HUDEP-2 (cell line): Measurements from ENCODE around the gene BCAR3.

ENCODE experiments used
- DNase-seq, 76 experiments: peaks; one replicate each; lab custom pipeline; 2025; ENCODE audit not compliant: unreplicated experiment in 76 of 76; lab: John Stamatoyannopoulos, UW

BCAR3 gene

DNA sequence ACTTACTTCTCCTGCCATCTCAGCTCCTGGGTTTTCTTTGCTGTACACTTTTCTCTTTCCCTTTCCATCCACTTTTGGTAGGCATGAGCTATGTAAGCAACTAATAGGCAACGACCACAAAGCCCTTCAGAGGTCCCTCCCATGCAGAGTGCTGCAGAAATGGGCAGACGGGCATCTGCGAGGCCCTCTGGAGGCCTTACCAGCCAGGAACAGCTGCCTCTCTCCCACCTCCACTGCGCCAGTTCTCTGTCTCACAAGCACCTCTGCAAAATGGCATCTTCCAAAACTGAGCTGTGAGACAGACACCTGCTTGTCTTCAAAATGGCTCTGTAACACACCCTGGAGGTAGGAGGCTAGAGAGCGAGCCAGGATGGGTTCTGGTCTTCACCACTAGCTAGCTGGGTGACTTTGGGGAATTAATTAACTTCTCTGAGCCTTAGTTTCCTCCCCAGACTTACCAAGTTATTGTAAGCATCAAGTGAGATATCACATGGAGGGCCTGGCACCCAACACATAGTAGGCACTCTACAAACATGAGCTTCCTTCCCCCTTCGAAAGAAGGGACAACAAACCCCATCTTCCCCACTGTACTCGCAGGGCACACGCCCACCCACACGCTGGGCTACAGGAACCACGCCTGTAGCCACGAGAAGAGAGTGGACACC lies 62.0 kb downstream of the BCAR3 start:
- DNase-seq = peak in 19 of 76 experiments; percentile 3 to 42 (median 12)

DNA sequence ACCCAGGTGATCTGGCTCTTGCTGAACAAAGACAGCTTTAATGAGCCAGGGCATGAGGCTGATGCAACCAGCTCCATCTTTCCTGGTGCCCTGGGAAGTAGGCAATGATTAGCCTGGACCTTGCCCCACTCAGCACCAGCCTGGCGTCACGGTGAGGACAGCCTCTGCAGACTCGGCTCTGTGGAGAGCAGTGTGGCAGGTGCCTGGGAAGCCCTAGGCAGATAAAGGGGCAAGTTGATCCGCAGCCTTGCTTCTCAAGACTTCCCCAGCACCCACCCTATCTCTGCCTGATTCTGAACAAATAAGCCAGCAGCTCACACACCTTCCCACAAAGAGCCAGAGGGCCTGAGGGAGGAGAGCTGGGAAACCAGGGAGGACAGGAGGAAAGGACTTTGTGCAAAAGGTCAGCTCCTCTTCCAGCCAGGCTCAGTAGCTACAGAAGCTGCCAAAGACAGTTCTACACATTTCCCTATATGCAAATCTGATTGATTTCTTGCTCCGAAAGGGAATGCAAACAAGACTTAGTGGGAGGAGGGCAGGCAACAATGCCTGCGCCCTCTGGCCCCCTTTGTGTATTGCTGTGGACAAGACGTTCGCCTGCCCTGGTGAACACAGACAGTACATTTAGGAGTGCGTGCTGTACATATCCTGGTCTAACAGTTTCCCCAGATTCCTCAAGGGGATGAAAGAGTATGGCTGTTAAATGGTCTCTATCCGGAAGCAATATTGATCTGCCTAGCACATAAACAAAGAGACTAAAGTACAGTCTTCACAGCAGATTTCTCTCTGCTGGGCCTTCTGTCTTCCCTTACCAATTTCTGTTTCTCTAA lies 63.8 kb downstream of the BCAR3 start:
- DNase-seq = no peak

DNA sequence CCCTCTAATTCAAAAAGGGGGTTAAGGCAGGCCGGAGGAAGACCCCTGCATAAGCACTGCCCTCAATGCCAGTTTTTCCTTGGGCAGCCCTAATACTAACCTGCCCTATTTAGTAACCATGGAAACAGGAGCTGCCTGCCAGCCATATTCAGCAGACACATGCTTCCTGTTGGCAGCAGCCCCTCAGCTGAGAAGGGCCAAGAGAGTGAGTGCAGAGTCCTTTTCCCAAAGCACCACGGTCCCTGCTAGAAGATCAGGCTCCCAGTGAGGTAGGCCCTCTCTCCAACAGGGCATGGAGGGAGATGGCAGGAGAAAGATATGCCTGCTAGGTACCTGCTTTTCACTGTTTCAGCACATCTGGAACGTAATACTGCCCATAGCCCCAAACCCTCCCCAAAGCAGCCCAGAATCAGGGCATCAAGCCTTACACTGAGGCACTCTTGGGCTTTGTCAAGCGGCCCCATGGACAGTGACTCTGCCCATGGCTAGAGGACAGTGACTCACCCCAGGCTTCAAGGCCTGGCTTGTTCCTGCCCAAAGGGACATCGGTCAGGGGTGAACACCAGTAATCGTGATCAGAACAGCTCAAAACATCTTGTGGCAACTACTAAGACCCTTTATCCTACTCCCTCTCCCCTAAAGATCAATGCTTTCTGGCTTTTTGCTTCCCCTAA lies 64.5 kb downstream of the BCAR3 start:
- no peak for DNase-seq

DNA sequence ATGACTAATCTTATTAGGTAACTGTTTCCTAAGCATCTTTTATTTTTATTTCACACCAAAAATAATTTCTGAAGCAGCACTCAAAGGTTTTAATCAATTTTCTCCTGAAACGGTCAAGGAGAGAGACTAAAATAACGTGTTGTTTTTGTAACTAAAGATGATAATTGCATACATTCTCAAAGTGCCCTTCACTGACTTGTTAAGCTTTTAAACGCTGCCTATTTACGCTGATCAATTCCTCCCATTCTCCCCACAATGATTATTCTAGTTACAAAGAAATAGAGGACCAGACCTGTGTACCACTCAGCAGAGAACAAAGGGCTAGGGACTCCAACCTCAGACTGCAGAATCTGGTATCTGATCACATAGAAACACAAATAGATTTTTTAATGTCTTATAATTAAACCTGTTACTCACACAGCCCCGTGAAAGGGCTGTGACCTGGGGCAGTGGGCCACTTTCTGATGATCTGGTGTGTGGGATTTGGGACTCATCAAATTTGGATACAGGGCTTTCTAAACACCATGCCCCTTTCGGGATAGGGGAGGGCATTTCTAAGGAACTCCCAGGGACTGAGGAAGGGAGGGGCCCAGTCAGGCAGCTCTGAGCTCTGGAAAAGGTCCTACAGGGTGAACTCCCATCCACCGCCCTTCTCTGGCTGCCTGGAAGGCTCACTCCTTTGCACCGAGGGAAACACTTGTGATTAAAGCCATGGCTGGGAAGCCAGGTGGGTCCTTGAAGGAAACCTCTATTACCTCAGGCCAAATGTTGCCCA lies 65.2 kb downstream of the BCAR3 start:
- DNase-seq = no peak

DNA sequence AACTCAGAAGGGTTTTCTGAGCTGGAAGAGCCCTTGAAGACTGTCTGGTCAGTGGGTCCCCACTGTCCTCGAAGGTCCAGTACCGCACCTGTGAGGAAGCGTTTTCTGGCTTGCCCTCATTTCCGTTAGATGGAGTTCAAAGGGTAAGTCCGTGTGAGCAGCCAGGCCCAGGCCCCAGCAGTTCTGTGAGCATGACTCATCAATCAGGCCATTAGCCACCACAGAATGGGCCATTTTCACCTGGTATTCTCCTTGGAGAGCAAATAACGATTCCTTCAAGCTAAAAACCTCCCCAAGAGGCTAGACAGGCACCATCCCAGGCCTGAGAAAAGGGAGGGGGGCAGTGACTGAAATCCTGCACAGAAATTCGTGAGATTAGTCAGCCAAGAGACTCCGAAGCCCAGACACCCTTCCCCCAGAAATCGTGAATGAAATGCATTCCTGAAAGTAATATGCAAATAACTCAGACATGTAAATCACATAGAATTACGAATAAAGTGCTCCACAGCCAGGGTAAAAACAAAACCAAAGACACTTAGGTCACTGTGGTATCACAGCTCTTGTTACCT lies 66.0 kb downstream of the BCAR3 start:
- DNase-seq = no peak

DNA sequence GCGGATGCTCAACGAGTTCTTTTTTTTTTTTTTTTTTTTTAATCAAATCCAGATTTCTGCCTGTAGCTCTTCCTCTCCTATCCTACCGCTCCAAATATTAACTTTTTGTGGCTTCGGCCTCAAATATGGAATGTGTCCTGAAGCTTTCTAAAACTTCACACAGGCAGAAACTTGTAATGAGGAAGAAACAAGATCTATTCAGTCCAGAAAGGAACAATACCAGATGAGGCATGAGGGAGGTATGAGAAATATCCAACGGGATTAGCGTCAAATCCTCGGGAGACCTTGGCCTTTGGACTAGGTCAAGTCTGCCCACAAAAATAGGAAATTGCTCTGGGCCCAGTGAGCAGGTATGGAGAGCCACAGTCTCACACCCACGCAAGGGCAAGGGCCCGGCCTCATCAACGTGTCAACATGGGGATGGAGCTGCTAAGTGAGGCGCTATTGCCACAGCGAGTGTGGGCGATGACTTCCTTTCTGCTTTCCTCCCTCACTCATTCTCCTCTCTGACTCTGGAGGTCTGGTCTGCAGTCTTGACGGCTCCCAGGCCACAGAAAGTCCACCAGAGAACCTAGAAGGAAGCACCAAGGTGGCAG lies 66.6 kb downstream of the BCAR3 start:
- no peak for DNase-seq

DNA sequence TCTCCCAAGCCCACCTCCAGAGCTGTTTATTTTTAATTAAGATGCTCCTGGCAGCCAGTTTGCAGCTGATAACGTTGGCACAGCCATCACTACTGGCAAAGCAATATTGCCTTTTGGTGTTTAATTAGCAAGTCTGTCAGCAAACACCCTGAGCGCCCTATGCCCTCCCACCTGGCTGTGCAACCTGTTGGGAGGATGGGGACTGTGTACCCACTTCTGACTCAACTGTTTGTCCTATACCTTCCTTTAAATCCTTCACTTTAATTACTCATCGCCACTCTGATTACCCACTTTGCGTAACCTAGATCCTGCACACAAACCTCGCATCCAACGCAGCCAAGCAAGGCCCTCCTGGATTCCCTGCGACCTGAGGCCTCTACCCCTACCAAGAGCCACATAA lies 67.1 kb downstream of the BCAR3 start:
- DNase-seq = no peak

DNA sequence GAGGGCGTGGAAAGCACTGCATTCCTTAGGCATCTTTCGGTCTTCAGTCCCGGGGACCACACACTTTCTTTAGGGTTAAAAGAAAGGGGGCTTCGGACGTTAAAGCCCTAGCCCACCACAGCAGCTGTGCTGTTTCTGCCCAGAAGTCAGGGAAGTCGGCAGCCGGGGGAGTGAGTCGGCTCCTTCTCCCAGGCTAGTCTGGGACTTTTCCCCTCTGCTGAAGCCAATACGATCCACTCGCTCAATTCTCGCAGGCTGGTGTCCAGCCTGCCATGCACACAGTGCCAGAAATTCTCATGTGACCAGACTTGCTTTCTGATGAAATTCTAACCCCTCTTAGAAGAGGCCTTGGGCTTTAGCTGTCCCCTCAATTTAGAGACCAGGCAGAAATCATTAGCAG lies 67.7 kb downstream of the BCAR3 start:
- no peak for DNase-seq

DNA sequence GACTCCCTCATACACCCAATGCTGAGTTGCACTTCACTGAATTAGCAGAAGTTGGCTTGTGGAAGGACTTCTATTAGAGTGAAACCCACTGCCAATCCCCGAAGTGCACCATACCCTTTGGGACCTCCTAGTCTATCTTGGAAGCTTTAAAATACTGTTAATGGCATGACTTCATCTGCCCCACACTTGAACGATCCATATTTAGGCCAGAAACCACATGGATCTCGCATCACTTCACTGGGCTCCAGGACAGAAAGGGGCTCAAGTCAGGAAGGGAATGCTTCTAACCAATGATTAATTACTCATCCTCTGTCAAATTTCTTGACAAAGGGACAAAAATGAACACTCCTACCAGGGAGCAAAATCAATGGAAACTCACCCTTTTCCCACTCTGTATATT lies 69.1 kb downstream of the BCAR3 start:
- DNase-seq = no peak

DNA sequence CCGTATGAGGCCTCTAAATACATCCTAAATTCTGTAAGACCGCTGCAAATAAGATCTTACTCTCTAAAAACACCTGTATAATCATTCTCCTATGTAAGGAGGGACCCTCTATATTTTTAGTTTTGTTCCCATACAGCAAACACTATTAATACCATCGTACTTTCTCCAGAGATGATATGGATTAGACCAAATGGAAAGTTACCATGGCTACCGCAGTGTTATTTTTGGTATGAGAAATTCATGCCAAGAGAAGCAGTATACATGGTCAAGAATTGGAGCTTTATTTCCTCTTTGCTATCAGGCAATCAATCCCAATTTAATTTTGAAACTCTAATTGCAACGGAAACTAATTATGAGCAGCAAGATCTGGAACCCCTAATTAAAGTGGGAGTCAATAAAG lies 70.0 kb downstream of the BCAR3 start:
- DNase-seq = no peak

DNA sequence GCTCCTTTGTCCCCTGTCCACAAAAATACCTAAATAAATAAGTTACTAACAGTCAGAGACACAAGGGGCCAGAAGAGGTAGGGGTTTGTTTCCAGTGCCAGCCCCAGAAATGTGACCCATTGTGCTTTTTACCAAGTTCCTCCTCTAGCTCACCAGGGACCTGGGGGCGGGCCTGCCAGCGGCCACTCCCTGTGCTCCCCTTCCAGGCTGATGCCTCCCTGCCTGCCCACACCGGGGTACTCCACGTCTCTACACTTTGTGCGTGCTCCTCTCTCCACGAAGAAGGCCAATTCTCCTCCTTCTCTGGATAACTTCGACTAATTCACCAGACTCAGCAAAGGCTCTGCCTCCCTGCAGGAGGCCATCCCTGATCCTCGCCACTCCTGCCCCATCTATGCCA lies 72.1 kb downstream of the BCAR3 start:
- DNase-seq = no peak

DNA sequence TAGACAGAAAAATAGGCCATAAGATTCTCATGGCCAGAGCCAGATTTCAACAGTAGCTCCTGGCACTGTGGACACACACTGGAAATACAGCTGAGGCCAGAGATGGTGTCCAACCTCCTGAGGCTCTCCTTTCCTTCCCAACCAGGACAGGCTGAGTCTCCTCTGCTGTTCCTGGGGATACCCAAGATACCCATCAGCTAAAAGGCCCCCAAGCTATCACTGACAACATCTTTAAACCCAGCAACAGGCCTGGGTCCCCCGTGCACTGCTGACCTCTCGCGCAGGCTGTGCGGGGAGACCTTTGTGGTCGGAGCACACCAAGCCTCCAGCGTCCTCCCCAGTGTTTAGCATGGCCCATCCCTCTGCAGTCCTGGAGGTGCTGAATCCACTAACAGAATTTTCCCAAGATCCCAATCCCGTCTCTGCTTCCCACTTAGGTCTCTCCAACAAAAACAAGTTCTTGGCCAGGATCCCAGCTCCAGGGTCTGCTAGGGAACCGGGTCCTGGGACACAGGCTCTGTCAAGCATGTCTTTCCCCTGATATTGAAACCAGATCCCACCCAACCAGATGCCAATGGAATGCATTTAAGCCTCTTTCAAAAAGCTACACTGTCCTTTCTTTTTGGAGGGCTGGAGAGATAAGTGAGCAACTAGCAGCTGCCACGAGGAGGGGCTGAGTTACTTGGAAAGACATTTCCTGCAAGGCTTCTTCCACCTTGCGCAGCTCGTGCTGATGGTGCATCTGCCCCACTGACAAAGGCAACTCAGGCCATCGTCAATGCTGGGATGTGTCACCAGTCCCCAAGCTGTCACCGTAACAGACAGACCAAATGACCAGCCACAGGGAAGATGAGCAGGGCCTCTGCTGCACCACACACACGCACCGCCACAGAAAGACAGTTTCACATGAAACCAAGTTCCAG lies 73.2 kb downstream of the BCAR3 start:
- no peak for DNase-seq

DNA sequence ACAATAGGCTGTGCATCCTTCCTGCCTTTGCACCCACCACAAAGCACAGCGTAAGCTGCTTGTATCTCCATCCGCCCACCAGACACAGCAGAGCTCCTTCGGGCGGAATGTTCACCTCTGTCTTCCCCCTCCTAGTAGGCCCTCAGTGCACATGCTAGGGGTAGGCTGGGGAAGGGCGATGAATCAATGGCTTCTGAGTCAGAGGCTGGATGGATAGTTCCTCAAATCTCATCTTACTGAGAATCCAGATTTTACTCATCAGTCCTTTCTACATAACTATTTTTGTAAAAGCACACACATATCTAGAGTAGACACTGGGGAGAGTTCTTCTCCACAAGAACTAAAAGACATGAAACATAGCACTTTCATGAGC lies 73.8 kb downstream of the BCAR3 start:
- no peak for DNase-seq

DNA sequence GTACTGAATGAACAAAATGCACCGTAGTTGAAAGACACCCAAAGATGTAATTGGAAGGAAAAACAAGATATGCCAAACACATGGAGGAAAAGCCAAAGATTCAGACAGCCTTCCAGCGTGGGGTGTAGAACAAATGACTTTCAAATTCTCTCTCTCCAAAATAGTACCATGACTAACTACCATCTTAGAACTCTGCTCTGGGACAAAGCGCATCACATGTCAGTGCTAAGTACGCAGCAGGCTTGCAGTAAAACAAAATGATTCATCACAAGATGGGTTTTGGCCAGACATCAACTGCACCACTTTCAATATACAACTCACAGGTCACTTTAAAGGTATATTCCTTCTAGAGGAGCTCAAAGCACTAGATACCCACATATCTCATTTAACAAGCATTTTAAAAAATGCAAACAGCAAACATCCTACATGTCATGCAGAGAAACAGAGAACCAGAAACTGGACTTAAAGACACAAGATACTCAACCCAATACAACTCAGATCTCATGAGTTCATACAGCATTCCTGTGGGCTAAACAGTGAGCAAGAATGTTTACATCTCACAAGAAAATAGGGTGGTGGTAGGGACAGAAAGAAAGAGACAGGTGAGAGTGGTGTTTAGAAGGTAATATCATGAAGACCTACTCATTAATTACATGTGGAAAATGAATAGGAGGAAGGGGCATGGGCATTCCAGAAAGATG lies 75.7 kb downstream of the BCAR3 start:
- DNase-seq = no peak

DNA sequence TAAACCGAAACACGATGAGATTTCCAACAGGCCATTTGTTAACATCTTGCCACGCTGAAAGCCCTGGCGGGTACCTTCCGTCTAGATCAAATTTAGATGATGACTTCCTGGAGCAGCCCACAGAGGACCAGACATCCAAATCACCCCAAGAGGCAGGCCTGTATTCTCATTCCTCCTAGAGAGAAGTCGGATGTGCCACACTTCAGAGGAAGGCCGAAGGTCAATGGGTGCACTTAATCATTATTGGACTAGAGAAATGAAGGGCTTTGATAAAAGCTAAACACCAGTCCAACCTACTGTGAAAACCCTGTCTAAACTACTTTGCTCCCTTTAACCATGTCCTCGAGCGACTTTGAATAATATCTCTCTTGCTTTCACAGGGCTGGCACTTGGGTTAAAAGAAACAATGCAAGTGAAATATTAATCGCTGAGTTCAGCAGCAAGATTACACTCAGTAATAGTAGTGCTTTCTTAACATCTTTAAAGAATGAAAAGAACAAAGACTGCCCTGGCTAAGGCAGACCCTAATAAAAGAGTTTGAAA lies 76.5 kb downstream of the BCAR3 start:
- DNase-seq = no peak

DNA sequence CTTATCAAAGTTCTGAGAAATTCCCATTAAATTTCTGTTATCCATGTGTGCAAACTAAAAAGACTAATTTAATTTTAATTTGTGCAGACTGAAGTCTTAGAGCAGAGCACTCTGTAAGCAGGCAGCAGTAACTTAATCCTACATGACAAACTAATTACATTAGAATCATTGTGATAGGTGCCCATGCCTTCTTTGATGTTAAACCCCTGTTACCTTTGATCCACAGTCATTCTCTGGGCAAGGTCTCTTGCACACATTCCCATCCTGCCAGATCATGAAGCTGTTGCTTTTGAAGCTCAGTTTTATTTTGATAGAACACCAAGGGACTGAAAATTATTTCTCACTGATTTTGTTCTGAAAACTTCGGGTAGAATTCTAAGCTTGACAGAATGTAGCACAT lies 77.2 kb downstream of the BCAR3 start:
- no peak for DNase-seq

DNA sequence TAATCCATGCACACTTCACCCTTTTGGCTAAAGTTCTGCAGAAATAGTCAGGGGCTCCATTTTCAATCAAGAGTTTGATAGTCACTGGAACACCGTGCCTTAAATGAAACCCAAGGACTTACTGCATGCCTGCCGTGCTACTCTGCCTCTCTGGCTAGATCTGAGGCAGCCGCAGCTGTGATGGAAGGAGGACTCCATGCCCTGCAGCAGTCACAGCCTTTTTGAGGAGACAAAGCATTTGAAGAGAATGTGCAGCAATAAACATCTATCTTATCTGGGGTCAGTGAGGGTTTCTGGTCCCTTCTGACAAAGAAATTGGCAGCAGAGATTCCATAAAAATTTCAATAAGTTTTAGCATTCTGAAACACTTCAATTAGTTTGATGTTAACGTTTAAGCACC lies 78.0 kb downstream of the BCAR3 start:
- no peak for DNase-seq

DNA sequence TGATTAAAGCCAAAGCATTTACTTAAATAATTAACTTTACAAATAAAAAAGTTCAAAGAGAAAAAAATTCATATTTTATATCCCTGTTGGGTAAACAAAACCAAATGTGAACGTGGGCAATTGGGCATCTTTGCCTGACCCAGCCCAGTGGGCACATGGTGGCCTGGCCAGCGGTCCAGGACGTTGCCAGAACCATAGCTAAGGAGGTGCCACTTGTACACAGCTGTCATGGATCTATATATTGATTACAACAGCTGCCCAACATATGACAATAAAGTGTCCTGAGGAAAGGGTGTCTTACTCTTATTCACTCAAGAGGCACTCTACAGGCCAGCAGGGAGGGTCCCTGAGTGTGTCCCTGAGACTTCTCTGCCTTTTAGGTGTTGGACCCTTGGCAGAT lies 78.5 kb downstream of the BCAR3 start:
- no peak for DNase-seq

DNA sequence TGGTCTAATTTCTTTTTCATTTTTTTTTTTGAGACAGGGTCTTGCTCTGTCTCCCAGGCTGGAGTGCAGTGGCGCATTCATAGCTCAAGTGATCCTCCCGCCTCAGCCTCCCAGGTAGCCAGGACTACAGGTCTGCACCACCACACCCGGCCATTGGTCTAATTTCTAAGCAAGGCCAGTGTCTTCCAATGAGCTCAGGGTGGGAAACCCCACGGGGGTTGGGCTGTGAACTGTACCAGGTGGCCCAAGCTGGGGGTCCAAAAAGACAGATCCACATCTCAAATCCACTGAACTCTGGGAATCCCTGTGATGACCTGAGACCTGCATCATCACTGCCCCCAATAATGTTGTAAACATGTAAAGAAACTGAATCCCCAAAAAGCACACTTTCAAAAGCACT lies 79.5 kb downstream of the BCAR3 start:
- DNase-seq = no peak
